CD4-positive, alpha-beta T cell treated with Interleukin-15 for 1 hour (primary cell): ENCODE results near the gene ONECUT2.
"Not testable (repeated sequence)": the region's sequence is repeated elsewhere in the genome, so short reads cannot be mapped to it uniquely, and the experiment has no call there.

Experiments
- DNase-seq: peaks from one replicate; pipeline ENCODE4 v3.0.0-alpha.2; 2020

The ONECUT2 gene

GRCh38 chr18:57447154-57447621 is 12.0 kb downstream of the ONECUT2 start:
- DNase-seq, result no peak

GRCh38 chr18:57455576-57456129 is 20.5 kb downstream of the ONECUT2 start:
- DNase-seq, result no peak

- DNase-seq, result no peak
Measured at GRCh38 chr18:57461652-57462269, 26.6 kb downstream of the ONECUT2 start.

- no peak for DNase-seq
Measured at GRCh38 chr18:57466307-57466706, 31.1 kb downstream of the ONECUT2 start.

GRCh38 chr18:57466745-57467409 is 31.7 kb downstream of the ONECUT2 start:
- no peak for DNase-seq

GRCh38 chr18:57469884-57470283 is 34.7 kb downstream of the ONECUT2 start:
- DNase-seq, result no peak

- DNase-seq, result no peak
Measured at GRCh38 chr18:57475408-57475807, 40.2 kb downstream of the ONECUT2 start.

- DNase-seq, result no peak
Measured at GRCh38 chr18:57475903-57476302, 40.7 kb downstream of the ONECUT2 start.

- DNase-seq, result no peak
Measured at GRCh38 chr18:57480733-57481132, 45.6 kb downstream of the ONECUT2 start.

- DNase-seq, result no peak
Measured at GRCh38 chr18:57497372-57498294, 62.5 kb downstream of the ONECUT2 start.

GRCh38 chr18:57498682-57499256 is 63.6 kb downstream of the ONECUT2 start:
- DNase-seq, result no peak

- no peak for DNase-seq
Measured at GRCh38 chr18:57502624-57503023, 67.5 kb downstream of the ONECUT2 start.

- DNase-seq, result no peak
Measured at GRCh38 chr18:57505231-57505630, 70.1 kb downstream of the ONECUT2 start.

- DNase-seq, result no peak
Measured at GRCh38 chr18:57516056-57516455, 80.9 kb downstream of the ONECUT2 start.

GRCh38 chr18:57518533-57518932 is 83.4 kb downstream of the ONECUT2 start:
- no peak for DNase-seq

- DNase-seq, result no peak
Measured at GRCh38 chr18:57519668-57520424, 84.7 kb downstream of the ONECUT2 start.

- DNase-seq, result not testable (repeated sequence)
Measured at GRCh38 chr18:57522348-57522747, 87.2 kb downstream of the ONECUT2 start.

GRCh38 chr18:57523171-57523956 is 88.2 kb downstream of the ONECUT2 start:
- DNase-seq, result peak; percentile 25

- DNase-seq, result no peak
Measured at GRCh38 chr18:57527556-57528229, 92.5 kb downstream of the ONECUT2 start.

GRCh38 chr18:57529151-57529550 is 94.0 kb downstream of the ONECUT2 start:
- no peak for DNase-seq
